Progenitor cell of endocrine pancreas (in vitro differentiated cells): Measurements from ENCODE around the gene TMTC2. TPM values are rescaled to one million over a fixed set of nuclear protein-coding genes. Genes with fewer than 3 reads are reported as not detected.

Experiments used
- DNase-seq: peaks from one replicate; pipeline ENCODE4 v3.0.0; 2021; ENCODE audit warnings: low spot score; ENCODE audit not compliant: unreplicated experiment
- H3K27ac Mint-ChIP-seq: 2 replicates; pipeline ENCODE4 v1.8.0; 2021; ENCODE audit warnings: mild to moderate bottlenecking, moderate library complexity, mixed read lengths
- H3K27me3 Mint-ChIP-seq: 2 replicates; pipeline ENCODE4 v1.8.0; 2021; ENCODE audit warnings: mixed read lengths
- H3K36me3 Mint-ChIP-seq: 2 replicates; pipeline ENCODE4 v1.8.0; 2022; ENCODE audit warnings: mixed read lengths; ENCODE audit not compliant: insufficient read depth
- H3K4me1 Mint-ChIP-seq: 2 replicates; pipeline ENCODE4 v1.8.0; 2021; ENCODE audit warnings: low read depth, mixed read lengths
- H3K4me3 Mint-ChIP-seq: 2 replicates; pipeline ENCODE4 v1.8.0; 2021; ENCODE audit warnings: low read depth, mild to moderate bottlenecking, moderate library complexity, mixed read lengths
- H3K9me3 Mint-ChIP-seq: 2 replicates; pipeline ENCODE4 v1.8.0; 2021; ENCODE audit warnings: low read depth, mixed read lengths
- total RNA-seq: library from RNA; stranded (reverse); gene quantifications from 2 replicates; pipeline ENCODE4 v1.2.1, GENCODE V29; 2021
- TF ChIP-seq, protein P1 (sequence below): fragments of 200-600 bp; sonication (generic); IDR thresholded peaks from one replicate; pipeline ENCODE4 v1.5.0; 2021; ENCODE audit warnings: antibody characterized with exemption, mild to moderate bottlenecking; ENCODE audit not compliant: unreplicated experiment

TMTC2 gene
- total RNA-seq, 1 donor from 2014 or later: 15.4 TPM

DNA sequence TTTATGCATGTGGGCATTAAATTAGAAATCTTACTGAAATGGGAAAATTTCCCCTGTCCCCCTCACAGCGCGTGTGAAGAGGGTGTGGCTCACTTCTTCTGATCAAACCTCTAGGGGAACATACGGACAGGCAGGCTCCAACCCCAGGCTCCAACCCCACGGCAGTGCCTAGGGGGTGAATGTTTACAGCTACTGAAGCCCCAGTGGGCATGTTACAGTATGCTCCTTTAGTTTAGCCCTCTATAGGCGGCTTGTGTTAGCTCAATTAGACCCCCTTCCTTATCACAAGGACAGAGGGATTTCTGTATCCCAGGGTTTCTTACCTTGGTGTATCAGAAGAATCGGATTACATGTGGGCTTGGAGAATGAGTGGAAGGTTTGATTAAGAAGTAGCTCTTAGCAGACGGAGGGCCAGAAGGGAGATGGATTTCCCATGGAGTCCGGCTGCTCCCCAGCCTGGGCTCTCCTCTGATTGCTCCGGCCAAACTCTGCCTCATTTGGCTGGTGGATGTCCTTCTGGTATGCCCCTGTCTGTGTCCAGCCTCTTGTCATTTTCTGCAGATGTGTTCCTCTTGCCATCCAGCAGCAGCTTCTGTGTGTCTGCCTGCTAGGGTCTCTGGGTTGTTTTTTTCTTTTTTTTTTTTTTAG lies 223.7 kb downstream of the TMTC2 start:
- Mint-ChIP-seq H3K4me1 (no peaks in the 10 kb centered on the region), H3K36me3 (no peaks in the 10 kb centered on the region), H3K27ac (no peak overlapping the region), H3K4me3 (no peak overlapping the region), H3K27me3 (no peaks in the 10 kb centered on the region), H3K9me3 (no peaks in the 10 kb centered on the region)
- TF ChIP-seq, protein P1, sequence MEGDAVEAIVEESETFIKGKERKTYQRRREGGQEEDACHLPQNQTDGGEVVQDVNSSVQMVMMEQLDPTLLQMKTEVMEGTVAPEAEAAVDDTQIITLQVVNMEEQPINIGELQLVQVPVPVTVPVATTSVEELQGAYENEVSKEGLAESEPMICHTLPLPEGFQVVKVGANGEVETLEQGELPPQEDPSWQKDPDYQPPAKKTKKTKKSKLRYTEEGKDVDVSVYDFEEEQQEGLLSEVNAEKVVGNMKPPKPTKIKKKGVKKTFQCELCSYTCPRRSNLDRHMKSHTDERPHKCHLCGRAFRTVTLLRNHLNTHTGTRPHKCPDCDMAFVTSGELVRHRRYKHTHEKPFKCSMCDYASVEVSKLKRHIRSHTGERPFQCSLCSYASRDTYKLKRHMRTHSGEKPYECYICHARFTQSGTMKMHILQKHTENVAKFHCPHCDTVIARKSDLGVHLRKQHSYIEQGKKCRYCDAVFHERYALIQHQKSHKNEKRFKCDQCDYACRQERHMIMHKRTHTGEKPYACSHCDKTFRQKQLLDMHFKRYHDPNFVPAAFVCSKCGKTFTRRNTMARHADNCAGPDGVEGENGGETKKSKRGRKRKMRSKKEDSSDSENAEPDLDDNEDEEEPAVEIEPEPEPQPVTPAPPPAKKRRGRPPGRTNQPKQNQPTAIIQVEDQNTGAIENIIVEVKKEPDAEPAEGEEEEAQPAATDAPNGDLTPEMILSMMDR: no peak
- DNase-seq: no peak

DNA sequence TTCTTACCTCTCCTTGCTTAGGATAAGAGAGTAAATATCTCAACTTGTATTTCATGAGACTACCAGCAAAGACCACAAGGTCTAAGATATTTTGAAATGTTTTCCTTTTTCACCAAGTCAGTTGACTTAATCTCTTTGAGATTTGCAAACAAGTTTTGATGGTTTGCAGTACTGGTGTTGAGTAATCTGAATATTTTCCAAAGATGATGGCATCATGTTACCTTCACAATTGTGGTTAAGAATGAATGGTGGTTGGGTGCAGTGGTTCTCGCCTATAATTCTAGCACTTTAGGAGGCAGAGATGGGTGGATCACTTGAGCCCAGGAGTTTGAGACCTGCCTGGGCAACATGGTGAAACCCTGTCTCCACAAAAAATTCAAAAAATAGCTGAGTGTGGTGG lies 225.7 kb downstream of the TMTC2 start:
- Mint-ChIP-seq H3K4me1 (no peaks in the 10 kb centered on the region), H3K9me3 (no peaks in the 10 kb centered on the region), H3K36me3 (no peaks in the 10 kb centered on the region), H3K4me3 (no peak overlapping the region), H3K27me3 (no peaks in the 10 kb centered on the region), H3K27ac (no peak overlapping the region)
- TF ChIP-seq, protein P1: no peak
- DNase-seq: no peak

DNA sequence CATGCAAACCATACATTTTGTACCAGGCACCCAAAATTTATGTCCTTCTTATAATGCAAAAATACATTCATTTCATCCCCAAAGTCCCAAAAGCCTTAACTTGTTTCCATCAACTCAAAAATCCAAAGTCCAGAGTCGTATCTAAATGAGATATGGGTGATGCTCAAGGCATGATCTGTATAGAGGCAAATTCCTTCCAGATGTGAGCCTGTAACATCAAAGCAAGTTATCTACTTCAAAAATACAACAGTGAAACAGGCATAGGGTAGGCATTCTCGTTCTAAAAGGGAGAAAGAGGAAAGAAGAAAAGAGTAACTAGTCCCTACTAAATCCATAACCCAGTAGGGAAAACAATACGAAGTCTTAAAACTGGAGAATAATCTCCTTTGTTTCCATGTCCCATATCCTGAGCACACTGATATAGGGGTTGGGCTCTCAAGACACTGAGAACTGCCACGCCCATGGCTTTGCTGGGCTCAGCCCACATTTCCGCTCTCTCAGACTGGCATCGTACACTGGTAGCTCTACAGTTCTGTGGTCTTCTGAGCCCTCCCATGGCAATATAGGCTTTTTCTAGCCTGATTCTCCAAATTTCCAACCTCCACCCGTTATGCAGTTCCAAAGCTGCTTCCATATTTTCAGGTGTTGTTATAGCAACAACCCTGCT lies 232.8 kb downstream of the TMTC2 start:
- H3K9me3 Mint-ChIP-seq: no peaks in the 10 kb centered on the region
- no peaks in the 10 kb centered on the region for H3K27me3 Mint-ChIP-seq
- H3K4me1 Mint-ChIP-seq: no peaks in the 10 kb centered on the region
- TF ChIP-seq, protein P1: no peak
- no peak for DNase-seq
- H3K27ac Mint-ChIP-seq: no peak overlapping the region
- H3K4me3 Mint-ChIP-seq: no peak overlapping the region
- H3K36me3 Mint-ChIP-seq: no peaks in the 10 kb centered on the region

DNA sequence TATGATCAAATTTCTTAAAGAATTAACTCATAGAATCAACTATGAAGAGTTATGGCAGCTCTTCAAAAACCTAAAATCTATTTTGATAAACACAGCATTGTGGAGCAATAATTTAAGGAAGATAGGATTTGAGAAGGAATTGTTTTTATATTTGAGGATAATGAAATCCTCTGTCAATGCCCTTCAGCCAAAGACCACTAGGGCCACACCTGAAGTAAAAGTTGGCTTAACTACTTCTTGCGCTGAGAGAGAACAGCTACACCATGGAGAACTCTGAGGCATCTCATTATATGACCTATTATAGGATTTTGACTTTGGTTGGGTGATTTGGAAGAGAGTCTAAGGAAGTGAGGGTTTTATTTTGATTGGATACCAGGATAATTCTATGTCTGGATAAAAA lies 237.2 kb downstream of the TMTC2 start:
- Mint-ChIP-seq H3K27ac (no peak overlapping the region), H3K9me3 (no peaks in the 10 kb centered on the region), H3K4me3 (no peak overlapping the region), H3K4me1 (no peaks in the 10 kb centered on the region), H3K27me3 (no peaks in the 10 kb centered on the region), H3K36me3 (no peaks in the 10 kb centered on the region)
- DNase-seq: no peak
- TF ChIP-seq, protein P1: no peak

DNA sequence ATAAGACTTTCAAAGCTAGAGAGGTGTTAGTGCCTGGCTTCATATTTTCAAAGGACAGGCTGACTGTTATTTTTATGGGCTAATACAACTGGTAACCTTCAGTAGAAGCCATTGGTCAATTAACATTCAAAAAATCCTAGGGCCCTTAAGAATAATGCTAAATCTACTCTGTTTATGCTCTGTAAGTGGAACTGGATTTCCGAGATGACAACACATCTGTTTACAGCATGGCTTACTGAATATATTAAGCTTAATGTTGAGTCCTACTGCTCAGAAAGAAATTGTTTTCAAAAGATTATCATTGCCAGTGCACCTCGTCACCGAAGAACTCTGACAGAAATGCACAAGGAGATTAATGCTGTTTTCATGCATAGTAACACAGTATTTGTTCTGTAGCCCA lies 239.9 kb downstream of the TMTC2 start:
- H3K4me3 Mint-ChIP-seq: no peak overlapping the region
- H3K4me1 Mint-ChIP-seq: peaks cover 2% of the 10 kb centered on the region
- TF ChIP-seq, protein P1: no peak
- no peak overlapping the region for H3K27ac Mint-ChIP-seq
- H3K27me3 Mint-ChIP-seq: no peaks in the 10 kb centered on the region
- no peak for DNase-seq
- H3K36me3 Mint-ChIP-seq: no peaks in the 10 kb centered on the region
- no peaks in the 10 kb centered on the region for H3K9me3 Mint-ChIP-seq
